Peyer's patch (tissue), 4 donors: ENCODE data around the gene RASAL2. TPM values are rescaled to one million over a fixed set of nuclear protein-coding genes. Genes with fewer than 3 reads are reported as not detected.

Source experiments
- DNase-seq, 3 donors: peaks; one replicate each; pipeline ENCODE4 v3.0.0-alpha.2; 2017 to 2019
- H3K27ac ChIP-seq, 4 donors: fragments of 200-600 bp; sonication (generic); one replicate each; pipeline ENCODE4 v1.5.1; 2016 to 2019
- H3K27me3 ChIP-seq, 2 donors: fragments of 200-600 bp; sonication (generic); one replicate each; pipeline ENCODE4 v1.5.1; 2019
- H3K36me3 ChIP-seq, 3 donors: fragments of 200-600 bp; sonication (generic); one replicate each; pipeline ENCODE4 v1.5.1; 2016 to 2019
- H3K4me1 ChIP-seq, 4 donors: fragments of 200-600 bp; sonication (generic); one replicate each; pipeline ENCODE4 v1.5.1; 2016 to 2019
- H3K4me3 ChIP-seq, 4 donors: fragments of 200-600 bp; sonication (generic); 1 replicate in 3 of 4; 2 replicates in 1 of 4; pipeline ENCODE4 v1.5.1; 2016 to 2019; ENCODE audit warnings: mild to moderate bottlenecking in 1 of 4
- H3K9me3 ChIP-seq, 4 donors: fragments of 200-600 bp; sonication (generic); one replicate each; pipeline ENCODE4 v1.5.1; 2016 to 2019; ENCODE audit warnings: mild to moderate bottlenecking in 1 of 4
- CTCF ChIP-seq, 6 experiments: fragments of 450-650 bp in 4 of 6; fragments of 200-600 bp in 2 of 6; sonication (generic) in 1 of 6; IDR thresholded peaks; one replicate each; pipeline ENCODE4 v1.5.1; 2017 to 2019; ENCODE audit warnings: antibody characterized with exemption in 6 of 6, mild to moderate bottlenecking in 3 of 6, moderate library complexity in 1 of 6
- POLR2A ChIP-seq, 2 donors: fragments of 450-650 bp; IDR thresholded peaks; one replicate each; pipeline ENCODE4 v1.5.1; 2017; ENCODE audit warnings: antibody characterized with exemption in 2 of 2, mild to moderate bottlenecking in 2 of 2, moderate library complexity in 2 of 2
- total RNA-seq, 4 donors: library from RNA; depleted of rRNA; stranded (reverse); fragments of >200 nt; gene quantifications; one replicate each; pipeline ENCODE4 v1.1.0, GENCODE V29; 2016

Gene RASAL2
- total RNA-seq, 4 donors from 2014 or later: 10.2 to 35.5 (median 20.0) TPM

- H3K27me3 ChIP-seq: no peaks in the 10 kb centered on the region
- no peak overlapping the region for H3K27ac ChIP-seq
- H3K4me3 ChIP-seq: no peak overlapping the region
Measured at GRCh38 chr1:178353524-178353923, 259.6 kb downstream of the RASAL2 start.

GRCh38 chr1:178354816-178355215, 260.9 kb downstream of the RASAL2 start:
- DNase-seq: no peak
- H3K4me3 ChIP-seq: no peak overlapping the region
- TF ChIP-seq POLR2A (IDR thresholded peaks at IDR 0.05): no peak
- TF ChIP-seq CTCF (IDR thresholded peaks at IDR 0.05): no peak
- H3K36me3 ChIP-seq: no peaks in the 10 kb centered on the region
- H3K27ac ChIP-seq: no peak overlapping the region
- H3K9me3 ChIP-seq: peaks cover 0 to 5% (median 0%) of the 10 kb centered on the region in 4 donors
- no peaks in the 10 kb centered on the region for H3K27me3 ChIP-seq
- H3K4me1 ChIP-seq: no peaks in the 10 kb centered on the region

More at GRCh38 chr1:178353524-178353923, 259.6 kb downstream of the RASAL2 start:
- H3K36me3 ChIP-seq: no peaks in the 10 kb centered on the region
- DNase-seq: no peak
- peaks cover 0 to 5% (median 0%) of the 10 kb centered on the region in 4 donors for H3K9me3 ChIP-seq
- no peak for TF ChIP-seq POLR2A (IDR thresholded peaks at IDR 0.05)
- no peaks in the 10 kb centered on the region for H3K4me1 ChIP-seq

- H3K4me1 ChIP-seq: no peaks in the 10 kb centered on the region
- TF ChIP-seq POLR2A (IDR thresholded peaks at IDR 0.05) (no peak), CTCF (IDR thresholded peaks at IDR 0.05) (no peak)
- no peak for DNase-seq
- no peaks in the 10 kb centered on the region for H3K27me3 ChIP-seq
- H3K36me3 ChIP-seq: no peaks in the 10 kb centered on the region
- no peak overlapping the region for H3K27ac ChIP-seq
- no peak overlapping the region for H3K4me3 ChIP-seq
- H3K9me3 ChIP-seq: peaks cover 0 to 5% (median 0%) of the 10 kb centered on the region in 4 donors
Measured at GRCh38 chr1:178356299-178356698, 262.4 kb downstream of the RASAL2 start.

DNA sequence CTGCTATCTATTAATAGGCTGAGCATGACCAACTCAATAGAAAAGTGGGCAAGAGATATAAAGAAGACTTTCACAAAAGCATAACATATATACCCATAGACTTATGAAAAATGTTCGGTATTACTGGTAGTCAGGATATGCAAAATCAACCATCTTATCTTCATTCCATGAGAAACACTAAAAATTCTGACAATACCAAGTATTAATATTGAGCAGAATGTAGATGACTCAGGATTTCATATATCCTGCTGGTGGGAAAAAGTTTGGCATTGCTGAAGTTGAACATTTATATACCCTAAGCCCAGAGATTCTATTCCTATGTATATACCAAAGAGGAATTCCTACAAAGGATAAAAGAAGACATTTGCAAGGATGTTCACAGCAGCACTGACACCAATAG, 264.6 kb downstream of the RASAL2 start:
- Histone ChIP-seq H3K36me3 (no peaks in the 10 kb centered on the region), H3K27me3 (no peaks in the 10 kb centered on the region), H3K4me1 (no peaks in the 10 kb centered on the region), H3K27ac (no peak overlapping the region), H3K4me3 (no peak overlapping the region), H3K9me3 (no peaks in the 10 kb centered on the region)
- TF ChIP-seq CTCF (IDR thresholded peaks at IDR 0.05) (no peak), POLR2A (IDR thresholded peaks at IDR 0.05) (no peak)
- no peak for DNase-seq

DNA sequence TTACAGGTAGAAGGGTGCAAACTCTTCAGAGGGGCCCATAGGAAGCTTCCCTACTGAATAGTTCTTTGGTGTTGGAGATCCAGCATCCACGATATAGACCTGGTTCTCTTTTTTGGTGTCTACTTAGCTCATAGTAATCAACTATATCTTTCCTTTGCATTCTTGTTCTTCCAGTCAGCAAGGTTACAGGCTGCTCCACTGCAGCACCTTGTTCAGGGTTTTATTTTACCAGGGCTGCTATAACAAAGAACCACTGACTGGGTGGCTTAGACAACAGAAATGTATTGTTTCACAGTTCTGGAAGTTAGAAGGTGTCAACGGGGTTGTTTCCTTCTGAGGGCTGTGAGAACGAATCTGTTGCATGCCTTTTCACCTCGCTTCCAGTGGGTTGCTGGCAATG, 266.5 kb downstream of the RASAL2 start:
- no peak for DNase-seq
- TF ChIP-seq POLR2A (IDR thresholded peaks at IDR 0.05) (no peak), CTCF (IDR thresholded peaks at IDR 0.05) (no peak)
- H3K9me3 ChIP-seq: no peaks in the 10 kb centered on the region
- no peaks in the 10 kb centered on the region for H3K27me3 ChIP-seq
- no peak overlapping the region for H3K27ac ChIP-seq
- H3K4me3 ChIP-seq: no peak overlapping the region
- no peaks in the 10 kb centered on the region for H3K4me1 ChIP-seq
- no peaks in the 10 kb centered on the region for H3K36me3 ChIP-seq

DNA sequence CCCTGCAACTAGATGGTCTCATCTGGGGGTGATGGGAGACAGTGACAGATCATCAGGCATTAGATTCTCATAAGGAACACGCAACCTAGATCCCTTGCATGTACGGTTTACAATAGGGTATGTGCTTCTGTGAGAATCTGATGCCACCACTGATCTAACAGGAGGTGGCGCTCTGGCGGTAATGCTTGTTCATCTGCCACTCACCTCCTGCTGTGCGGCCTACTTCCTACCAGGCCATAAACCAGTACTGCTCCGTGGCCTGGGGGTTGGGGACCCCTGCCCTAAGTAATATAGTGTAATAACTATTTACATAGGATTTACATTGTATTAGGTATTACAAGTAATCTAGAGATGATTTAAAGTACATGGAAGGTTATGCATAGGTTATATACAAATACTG, 267.9 kb downstream of the RASAL2 start:
- Histone ChIP-seq H3K27me3 (no peaks in the 10 kb centered on the region), H3K9me3 (no peaks in the 10 kb centered on the region), H3K27ac (no peak overlapping the region), H3K36me3 (no peaks in the 10 kb centered on the region), H3K4me1 (no peaks in the 10 kb centered on the region), H3K4me3 (no peak overlapping the region)
- no peak for DNase-seq
- TF ChIP-seq CTCF (IDR thresholded peaks at IDR 0.05) (peak in 1 of 6 experiments; percentile 3), POLR2A (IDR thresholded peaks at IDR 0.05) (no peak)
